ENCODE data around the gene SCAMP4. TPM values are rescaled to one million over a fixed set of nuclear protein-coding genes. Genes with fewer than 3 reads are reported as not detected.

The SCAMP4 gene
- total RNA-seq, 1 experiment from 2014 or later, result 63.3 TPM

DNA sequence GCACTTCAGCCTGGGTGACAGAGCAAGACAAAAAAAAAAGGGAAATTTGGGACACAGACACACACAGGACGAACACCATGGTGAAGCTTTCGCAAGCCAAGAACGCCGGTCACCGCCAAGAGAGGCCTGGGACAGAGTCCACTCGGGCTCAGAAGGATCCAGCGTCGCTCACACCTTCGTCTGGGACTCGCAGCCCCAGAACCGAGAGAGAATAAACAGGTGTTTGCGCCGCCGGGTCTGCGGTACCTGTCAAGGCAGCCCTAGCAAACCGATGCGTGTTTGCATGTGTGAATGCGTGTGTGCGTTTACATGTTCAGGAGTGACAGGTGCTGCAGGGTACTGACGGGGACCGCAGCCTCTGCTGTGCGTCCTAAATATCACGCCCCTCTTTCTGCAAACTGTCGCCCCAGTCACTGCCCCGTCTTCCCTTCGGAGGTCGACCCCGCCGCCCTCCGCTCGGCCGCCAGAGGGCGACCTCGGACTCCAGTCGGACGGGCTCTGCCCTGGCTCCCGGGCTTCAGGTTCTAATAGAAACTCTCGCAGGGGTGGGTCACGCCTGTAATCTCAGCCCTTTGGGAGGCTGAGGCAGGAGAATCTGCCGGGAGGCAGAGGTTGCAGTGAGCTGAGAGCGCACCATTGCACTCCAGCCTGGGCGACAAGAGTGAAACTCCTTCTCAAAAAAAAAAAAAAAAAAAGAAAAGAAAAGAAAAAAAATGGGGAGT, 24.0 kb downstream of the SCAMP4 start (continued):
- TF ChIP-seq, protein P1, sequence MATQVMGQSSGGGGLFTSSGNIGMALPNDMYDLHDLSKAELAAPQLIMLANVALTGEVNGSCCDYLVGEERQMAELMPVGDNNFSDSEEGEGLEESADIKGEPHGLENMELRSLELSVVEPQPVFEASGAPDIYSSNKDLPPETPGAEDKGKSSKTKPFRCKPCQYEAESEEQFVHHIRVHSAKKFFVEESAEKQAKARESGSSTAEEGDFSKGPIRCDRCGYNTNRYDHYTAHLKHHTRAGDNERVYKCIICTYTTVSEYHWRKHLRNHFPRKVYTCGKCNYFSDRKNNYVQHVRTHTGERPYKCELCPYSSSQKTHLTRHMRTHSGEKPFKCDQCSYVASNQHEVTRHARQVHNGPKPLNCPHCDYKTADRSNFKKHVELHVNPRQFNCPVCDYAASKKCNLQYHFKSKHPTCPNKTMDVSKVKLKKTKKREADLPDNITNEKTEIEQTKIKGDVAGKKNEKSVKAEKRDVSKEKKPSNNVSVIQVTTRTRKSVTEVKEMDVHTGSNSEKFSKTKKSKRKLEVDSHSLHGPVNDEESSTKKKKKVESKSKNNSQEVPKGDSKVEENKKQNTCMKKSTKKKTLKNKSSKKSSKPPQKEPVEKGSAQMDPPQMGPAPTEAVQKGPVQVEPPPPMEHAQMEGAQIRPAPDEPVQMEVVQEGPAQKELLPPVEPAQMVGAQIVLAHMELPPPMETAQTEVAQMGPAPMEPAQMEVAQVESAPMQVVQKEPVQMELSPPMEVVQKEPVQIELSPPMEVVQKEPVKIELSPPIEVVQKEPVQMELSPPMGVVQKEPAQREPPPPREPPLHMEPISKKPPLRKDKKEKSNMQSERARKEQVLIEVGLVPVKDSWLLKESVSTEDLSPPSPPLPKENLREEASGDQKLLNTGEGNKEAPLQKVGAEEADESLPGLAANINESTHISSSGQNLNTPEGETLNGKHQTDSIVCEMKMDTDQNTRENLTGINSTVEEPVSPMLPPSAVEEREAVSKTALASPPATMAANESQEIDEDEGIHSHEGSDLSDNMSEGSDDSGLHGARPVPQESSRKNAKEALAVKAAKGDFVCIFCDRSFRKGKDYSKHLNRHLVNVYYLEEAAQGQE (IDR thresholded peaks at IDR 0.05; ENCODE audit: low read depth), result no peak
- no peak for TF ChIP-seq SIN3A (IDR thresholded peaks at IDR 0.05; ENCODE audit: low read depth)
- no peak for TF ChIP-seq ZNF274 (IDR thresholded peaks at IDR 0.05; ENCODE audit: low read depth, low read length)
- TF ChIP-seq ZFX (IDR thresholded peaks at IDR 0.05), result no peak
- TF ChIP-seq, protein P2, sequence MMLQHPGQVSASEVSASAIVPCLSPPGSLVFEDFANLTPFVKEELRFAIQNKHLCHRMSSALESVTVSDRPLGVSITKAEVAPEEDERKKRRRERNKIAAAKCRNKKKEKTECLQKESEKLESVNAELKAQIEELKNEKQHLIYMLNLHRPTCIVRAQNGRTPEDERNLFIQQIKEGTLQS (IDR thresholded peaks at IDR 0.05), result no peak
- TF ChIP-seq RAD21 (IDR thresholded peaks at IDR 0.05; ENCODE audit: low read depth), result peak; percentile 86
- TF ChIP-seq, protein P3, sequence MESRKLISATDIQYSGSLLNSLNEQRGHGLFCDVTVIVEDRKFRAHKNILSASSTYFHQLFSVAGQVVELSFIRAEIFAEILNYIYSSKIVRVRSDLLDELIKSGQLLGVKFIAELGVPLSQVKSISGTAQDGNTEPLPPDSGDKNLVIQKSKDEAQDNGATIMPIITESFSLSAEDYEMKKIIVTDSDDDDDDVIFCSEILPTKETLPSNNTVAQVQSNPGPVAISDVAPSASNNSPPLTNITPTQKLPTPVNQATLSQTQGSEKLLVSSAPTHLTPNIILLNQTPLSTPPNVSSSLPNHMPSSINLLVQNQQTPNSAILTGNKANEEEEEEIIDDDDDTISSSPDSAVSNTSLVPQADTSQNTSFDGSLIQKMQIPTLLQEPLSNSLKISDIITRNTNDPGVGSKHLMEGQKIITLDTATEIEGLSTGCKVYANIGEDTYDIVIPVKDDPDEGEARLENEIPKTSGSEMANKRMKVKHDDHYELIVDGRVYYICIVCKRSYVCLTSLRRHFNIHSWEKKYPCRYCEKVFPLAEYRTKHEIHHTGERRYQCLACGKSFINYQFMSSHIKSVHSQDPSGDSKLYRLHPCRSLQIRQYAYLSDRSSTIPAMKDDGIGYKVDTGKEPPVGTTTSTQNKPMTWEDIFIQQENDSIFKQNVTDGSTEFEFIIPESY (IDR thresholded peaks at IDR 0.05; ENCODE audit: extremely low read depth, insufficient replicate concordance, low read length), result no peak
- TF ChIP-seq EGR1 (IDR thresholded peaks at IDR 0.05; ENCODE audit: low read depth), result no peak
- TF ChIP-seq CEBPB (IDR thresholded peaks at IDR 0.05; ENCODE audit: low read depth), result no peak
- no peak for TF ChIP-seq FOSL1 (IDR thresholded peaks at IDR 0.05; ENCODE audit: low read depth)
- TF ChIP-seq JUND (IDR thresholded peaks at IDR 0.05), result no peak
- TF ChIP-seq SP1 (IDR thresholded peaks at IDR 0.05; ENCODE audit: low read depth), result no peak
- no peak for TF ChIP-seq POLR2AphosphoS5 (IDR thresholded peaks at IDR 0.05; ENCODE audit: low read depth, low read length)
- no peak for TF ChIP-seq TCF7L2 (IDR thresholded peaks at IDR 0.05; ENCODE audit: borderline replicate concordance, extremely low read depth, insufficient read depth, insufficient read length)
- no peak for TF ChIP-seq ELF1 (IDR thresholded peaks at IDR 0.05; ENCODE audit: borderline replicate concordance, low read depth)

Measured in HCT116 (cell line).